ENCODE data around the gene CD55.

Gene CD55

DNA sequence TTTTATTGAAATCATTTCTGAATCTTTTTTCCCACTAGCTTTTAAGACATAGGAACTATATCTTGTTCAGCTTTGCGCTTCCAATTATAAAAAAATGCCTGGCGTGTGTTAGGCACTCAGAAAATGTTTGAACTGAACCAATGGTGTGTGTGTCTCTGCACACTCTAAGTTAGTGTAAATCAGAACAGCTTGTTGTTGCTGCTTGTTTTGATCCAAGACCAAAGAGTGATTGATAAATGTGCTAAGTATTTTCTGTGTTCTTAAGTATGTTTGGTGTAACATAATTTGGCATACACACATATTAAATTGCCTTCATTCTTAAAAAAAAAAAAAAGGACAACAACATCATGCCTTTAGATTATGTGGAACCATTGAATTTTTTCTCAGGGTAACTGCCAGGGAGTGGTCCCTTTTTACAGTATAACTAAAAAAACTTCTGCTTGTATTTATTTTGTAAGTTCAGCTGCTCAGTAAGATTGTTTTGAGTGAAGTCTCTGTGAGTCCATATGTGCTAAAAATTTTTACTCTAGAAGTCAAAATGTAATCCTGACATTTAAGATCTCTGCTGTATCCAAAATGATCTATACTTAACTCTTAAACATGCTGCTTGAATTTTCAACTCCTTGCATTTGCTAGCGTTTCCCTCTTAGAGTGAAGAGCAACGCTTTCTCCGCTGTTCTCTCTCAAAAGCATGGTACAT lies 8.7 kb downstream of the CD55 start:
- TF ChIP-seq, protein P1, sequence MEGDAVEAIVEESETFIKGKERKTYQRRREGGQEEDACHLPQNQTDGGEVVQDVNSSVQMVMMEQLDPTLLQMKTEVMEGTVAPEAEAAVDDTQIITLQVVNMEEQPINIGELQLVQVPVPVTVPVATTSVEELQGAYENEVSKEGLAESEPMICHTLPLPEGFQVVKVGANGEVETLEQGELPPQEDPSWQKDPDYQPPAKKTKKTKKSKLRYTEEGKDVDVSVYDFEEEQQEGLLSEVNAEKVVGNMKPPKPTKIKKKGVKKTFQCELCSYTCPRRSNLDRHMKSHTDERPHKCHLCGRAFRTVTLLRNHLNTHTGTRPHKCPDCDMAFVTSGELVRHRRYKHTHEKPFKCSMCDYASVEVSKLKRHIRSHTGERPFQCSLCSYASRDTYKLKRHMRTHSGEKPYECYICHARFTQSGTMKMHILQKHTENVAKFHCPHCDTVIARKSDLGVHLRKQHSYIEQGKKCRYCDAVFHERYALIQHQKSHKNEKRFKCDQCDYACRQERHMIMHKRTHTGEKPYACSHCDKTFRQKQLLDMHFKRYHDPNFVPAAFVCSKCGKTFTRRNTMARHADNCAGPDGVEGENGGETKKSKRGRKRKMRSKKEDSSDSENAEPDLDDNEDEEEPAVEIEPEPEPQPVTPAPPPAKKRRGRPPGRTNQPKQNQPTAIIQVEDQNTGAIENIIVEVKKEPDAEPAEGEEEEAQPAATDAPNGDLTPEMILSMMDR (IDR thresholded peaks at IDR 0.05; ENCODE audit: low read depth, low read length): no peak
- DNase-seq: no peak
- H3K36me3 ChIP-seq: no peaks in the 10 kb centered on the region
- H3K4me1 ChIP-seq: no peaks in the 10 kb centered on the region
- no peak overlapping the region for H3K4me3 ChIP-seq (ENCODE audit: low read depth, low read length)
- no peaks in the 10 kb centered on the region for H3K27me3 ChIP-seq
- no peaks in the 10 kb centered on the region for H3K9me3 ChIP-seq

DNA sequence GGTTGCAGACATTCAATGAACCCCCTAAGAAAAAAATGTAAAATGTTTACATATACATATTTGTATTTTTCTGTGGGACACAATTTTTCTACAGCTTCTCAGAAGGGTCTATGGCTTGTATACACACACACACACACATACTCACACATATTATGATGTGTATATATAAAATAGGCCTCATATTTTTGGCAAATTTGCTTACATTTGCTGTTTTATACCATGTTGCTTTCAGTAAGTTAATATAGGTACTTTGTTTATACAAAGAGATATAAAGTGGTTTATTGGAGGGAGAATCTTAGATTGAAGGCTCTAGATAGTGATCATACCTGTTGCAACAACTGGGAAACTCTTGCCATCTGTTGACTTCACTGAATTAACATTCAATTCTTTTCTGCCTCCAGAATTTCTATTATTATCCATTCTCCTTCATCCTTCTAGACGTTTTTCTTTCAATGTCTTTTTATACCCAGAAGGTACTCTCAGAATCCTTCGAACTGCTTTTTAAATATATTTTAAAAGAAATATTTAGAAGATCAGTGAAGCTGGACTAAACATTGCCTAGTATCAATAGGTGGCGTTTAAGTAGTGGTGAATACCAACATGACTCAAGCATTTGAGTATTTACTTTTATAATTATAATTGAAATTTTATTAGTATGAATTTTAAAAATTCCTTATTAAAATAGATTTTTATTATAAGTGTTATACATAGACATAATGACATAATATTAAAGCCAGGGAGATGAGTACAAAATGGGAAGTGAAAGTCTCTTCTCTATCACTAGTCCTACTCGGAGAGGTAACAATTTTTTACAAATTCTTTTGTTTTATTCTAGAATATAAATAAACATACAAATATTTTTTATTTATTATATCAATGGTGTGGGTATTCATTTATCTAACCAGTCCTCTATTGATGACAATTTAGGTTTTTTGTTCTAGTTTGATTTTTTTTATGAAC lies 10.2 kb downstream of the CD55 start:
- H3K9me3 ChIP-seq: no peaks in the 10 kb centered on the region
- H3K36me3 ChIP-seq: no peaks in the 10 kb centered on the region
- DNase-seq: no peak
- TF ChIP-seq, protein P1 (IDR thresholded peaks at IDR 0.05; ENCODE audit: low read depth, low read length): no peak
- no peaks in the 10 kb centered on the region for H3K4me1 ChIP-seq
- no peak overlapping the region for H3K4me3 ChIP-seq (ENCODE audit: low read depth, low read length)
- no peaks in the 10 kb centered on the region for H3K27me3 ChIP-seq

DNA sequence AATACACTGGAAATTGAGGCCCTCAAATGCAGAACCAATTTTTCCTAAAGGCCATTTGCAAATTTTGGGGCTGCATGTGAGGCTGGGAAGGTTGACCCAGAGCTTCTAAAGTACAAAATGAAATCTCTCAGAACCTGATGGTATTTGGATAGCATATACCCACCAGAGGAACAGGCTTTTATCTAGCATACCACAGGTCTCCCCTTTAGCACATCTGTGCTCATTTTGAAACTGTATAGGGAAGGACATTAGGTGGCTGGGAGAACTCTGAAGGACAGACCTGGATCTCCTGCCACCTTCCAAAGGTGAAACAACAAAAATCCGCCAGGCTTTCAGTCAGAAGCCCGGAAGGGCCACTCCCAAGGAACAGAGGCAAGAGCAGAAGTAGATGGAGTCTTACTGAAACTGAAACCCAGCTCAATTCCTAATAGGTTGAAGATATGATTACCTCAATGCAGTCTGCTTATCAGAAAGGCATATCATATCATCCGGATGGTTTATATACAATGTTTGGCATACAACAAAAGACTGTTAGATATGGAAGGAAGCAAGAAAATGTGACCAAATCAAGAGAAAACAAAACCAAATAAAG lies 11.6 kb downstream of the CD55 start:
- H3K4me3 ChIP-seq (ENCODE audit: low read depth, low read length): no peak overlapping the region
- no peak for DNase-seq
- no peaks in the 10 kb centered on the region for H3K4me1 ChIP-seq
- H3K9me3 ChIP-seq: no peaks in the 10 kb centered on the region
- no peaks in the 10 kb centered on the region for H3K27me3 ChIP-seq
- no peaks in the 10 kb centered on the region for H3K36me3 ChIP-seq
- TF ChIP-seq, protein P1 (IDR thresholded peaks at IDR 0.05; ENCODE audit: low read depth, low read length): no peak

DNA sequence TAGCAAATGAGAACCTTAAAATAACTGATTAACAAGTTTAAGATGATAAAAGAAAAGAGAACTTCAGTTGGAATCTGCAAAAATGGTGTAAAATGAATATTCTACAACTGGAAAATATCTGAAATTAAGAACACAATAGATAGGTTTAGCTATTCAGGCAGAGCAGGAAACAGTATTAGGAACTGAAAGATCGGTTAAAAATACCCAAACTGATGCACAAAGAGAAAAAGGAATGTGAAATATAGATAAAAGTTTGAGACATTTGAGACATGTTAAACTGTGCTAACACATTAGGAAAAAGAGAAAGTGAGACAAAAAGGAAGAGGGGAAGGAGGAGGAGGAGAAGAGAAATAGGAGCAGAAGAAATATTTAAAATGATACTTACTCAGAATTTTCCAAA lies 12.1 kb downstream of the CD55 start:
- Histone ChIP-seq H3K4me3 (ENCODE audit: low read depth, low read length) (no peak overlapping the region), H3K4me1 (no peaks in the 10 kb centered on the region), H3K27me3 (no peaks in the 10 kb centered on the region), H3K9me3 (no peaks in the 10 kb centered on the region), H3K36me3 (no peaks in the 10 kb centered on the region)
- DNase-seq: no peak
- TF ChIP-seq, protein P1 (IDR thresholded peaks at IDR 0.05; ENCODE audit: low read depth, low read length): no peak

DNA sequence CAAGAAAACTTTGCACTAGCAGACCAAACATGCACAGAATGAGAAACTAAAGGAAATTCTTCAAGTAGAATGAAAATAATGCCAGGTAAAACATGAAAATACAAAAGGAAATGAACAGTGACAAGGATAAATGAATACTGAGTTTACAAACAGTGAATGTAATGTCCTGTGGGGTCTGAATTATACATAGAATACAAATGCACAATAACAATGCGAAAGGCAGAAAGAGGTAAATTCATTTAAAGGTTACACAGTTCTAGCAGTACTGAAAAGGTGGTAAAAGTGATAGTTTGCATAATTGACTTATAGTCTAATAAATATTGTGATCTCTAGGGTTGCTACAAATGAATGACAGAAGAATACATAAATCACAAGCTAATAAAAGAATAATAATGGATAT lies 12.9 kb downstream of the CD55 start:
- TF ChIP-seq, protein P1 (IDR thresholded peaks at IDR 0.05; ENCODE audit: low read depth, low read length): no peak
- Histone ChIP-seq H3K4me3 (ENCODE audit: low read depth, low read length) (no peak overlapping the region), H3K4me1 (no peaks in the 10 kb centered on the region), H3K9me3 (no peaks in the 10 kb centered on the region), H3K36me3 (no peaks in the 10 kb centered on the region), H3K27me3 (no peaks in the 10 kb centered on the region)
- DNase-seq: no peak

Data from BE2C (cell line).